ENCODE results near the gene EPN1.

Gene EPN1

GRCh38 chr19:55660404-55660803 lies 14.6 kb upstream of the EPN1 start:
- no peak for DNase-seq (ENCODE audit: low read depth in 2 of 3, low spot score in 2 of 3)

DNA sequence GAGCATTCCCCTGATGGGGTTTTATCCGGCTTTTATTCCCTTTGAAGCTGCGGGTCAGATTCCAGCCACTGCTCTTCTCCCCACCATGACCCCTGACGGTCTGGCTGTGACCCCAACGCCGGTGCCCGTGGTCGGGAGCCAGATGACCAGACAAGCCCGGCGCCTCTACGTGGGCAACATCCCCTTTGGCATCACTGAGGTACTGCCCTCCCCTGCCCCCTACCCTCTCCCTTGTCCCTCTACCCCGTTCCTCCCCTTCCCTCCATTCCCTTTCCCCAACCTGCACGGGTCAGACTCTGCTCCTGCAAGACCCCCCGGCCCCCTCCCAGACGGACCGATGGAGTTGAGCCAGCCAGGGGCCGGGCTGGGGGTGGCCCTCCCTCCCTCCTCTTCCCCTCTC lies 14.0 kb upstream of the EPN1 start:
- DNase-seq (ENCODE audit: low read depth in 2 of 3, low spot score in 2 of 3), result no peak

GRCh38 chr19:55661826-55662225 lies 13.2 kb upstream of the EPN1 start:
- no peak for DNase-seq (ENCODE audit: low read depth in 2 of 3, low spot score in 2 of 3)

DNA sequence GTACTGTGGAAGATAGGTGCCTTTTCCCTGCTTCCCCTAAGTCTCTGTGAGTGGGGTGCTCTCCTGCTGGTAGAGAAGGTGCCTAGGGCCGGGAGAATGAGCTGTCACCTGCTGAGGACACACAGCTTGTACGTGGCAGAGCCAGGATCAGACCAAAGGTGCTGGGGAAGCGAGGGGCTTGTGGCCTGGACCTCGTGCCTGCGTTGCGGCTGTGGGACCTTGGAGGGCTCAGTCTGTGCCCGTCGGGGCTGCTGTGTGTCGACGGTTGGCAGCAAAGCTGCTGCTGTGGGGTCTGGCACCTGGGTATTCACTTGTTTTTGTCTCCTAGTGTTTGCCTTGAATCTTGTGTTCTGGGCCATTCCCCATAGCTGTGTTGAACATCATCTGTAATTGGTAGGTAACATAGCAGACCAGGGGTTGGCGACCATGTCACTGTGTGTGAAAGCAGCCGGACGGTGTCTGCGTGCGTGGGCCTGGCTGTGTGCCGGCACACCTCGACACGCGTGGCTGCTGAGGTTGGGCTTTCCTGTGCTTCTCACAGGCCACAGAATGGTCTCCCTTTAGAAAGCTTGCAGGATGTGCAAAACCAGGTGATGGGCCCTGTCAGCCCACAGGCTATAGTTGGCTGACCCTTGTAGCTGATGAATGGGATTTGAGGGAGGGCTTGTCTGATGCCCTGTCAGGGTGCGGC lies 11.0 kb upstream of the EPN1 start:
- no peak for DNase-seq (ENCODE audit: low read depth in 2 of 3, low spot score in 2 of 3)

DNA sequence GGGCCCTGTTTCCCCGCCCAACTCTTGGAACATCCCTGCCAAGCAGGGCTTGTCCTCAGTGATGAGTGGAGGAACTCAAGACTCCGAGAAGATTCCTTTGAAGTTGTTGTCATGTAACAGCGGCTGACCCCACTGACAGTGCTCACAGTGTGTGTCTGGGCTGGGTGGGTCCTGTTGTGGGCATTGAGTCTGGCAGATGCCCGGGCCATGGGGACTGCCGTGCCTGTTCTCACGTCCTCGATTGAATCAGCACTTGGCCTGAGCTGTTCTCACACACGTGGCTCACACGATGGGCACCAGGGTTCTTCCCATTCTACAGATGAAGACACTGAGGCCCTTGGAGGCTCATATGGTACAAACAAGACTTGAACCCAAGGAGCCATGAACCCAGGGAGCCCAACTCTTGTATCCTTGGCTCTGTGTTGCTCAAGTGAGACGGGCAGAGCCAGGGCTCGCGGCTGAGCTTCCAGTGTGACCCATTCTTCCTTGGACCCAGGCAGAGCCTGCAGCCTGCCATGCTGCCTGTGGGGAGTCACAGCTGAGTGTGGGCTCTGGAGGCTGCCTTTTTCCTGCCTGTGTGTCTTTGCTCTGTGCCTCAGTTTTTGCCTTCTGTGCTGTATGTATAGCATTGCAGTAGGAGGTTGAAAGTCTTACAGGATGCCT lies 8.6 kb upstream of the EPN1 start:
- DNase-seq (ENCODE audit: low read depth in 2 of 3, low spot score in 2 of 3), result no peak

DNA sequence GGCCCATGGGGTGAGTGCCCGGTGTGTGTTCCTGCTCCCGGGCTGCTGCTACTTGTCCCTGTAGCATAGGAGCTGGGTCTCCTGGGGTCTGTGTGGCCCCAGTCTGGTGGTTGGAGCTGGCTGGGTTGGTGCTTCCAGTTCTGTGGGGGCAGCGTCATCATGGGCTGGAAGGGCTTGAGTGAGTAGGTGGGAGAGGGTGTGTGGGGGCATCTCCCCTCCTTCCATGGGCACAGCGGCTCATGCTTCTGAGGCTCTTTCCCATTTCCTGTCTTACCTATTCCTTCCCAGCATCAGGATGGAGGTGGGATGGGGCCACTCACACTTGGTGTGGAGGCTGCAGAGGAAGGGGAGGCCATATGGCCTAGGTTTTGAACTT lies 8.0 kb upstream of the EPN1 start:
- DNase-seq (ENCODE audit: low read depth in 2 of 3, low spot score in 2 of 3), result no peak

GRCh38 chr19:55667511-55667910 lies 7.5 kb upstream of the EPN1 start:
- DNase-seq (ENCODE audit: low read depth in 2 of 3, low spot score in 2 of 3), result no peak

GRCh38 chr19:55667958-55668357 lies 7.1 kb upstream of the EPN1 start:
- DNase-seq (ENCODE audit: low read depth in 2 of 3, low spot score in 2 of 3), result no peak

GRCh38 chr19:55668603-55669348 lies 6.2 kb upstream of the EPN1 start:
- DNase-seq (ENCODE audit: low read depth in 2 of 3, low spot score in 2 of 3), result no peak

DNA sequence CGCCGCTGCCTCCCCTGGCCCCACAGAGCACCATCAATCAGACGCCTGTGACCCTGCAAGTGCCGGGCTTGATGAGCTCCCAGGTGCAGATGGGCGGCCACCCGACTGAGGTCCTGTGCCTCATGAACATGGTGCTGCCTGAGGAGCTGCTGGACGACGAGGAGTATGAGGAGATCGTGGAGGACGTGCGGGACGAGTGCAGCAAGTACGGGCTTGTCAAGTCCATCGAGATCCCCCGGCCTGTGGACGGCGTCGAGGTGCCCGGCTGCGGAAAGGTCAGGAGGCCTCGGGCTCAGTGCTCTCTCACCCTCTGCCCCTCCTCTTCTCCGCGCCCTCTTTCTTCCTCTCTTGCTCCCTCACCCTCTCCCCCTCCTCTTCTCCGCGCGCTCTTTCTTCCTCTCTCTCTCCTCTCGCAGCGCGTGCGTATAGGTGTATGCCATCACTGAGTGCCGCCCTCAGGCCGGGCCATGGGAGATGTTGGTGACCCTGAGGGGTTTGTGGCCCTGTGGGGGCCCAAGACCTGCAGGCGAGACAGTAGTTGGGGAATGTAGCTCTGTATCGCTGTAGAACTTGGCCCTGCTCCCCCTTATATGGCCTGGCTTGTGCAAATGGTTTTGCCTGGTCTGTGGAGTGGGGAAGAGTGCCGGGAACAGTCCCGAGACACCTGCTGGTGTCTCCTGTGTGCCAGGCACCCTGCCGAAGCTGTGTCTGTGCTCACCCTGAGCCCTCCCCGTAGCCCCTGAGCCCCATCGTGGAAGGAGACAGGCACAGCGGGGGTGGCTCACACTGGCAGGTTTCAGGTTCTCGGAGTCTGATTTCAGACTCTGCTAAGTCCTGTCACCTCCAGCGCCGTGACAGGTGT lies 5.4 kb upstream of the EPN1 start:
- DNase-seq (ENCODE audit: low read depth in 2 of 3, low spot score in 2 of 3), result no peak

DNA sequence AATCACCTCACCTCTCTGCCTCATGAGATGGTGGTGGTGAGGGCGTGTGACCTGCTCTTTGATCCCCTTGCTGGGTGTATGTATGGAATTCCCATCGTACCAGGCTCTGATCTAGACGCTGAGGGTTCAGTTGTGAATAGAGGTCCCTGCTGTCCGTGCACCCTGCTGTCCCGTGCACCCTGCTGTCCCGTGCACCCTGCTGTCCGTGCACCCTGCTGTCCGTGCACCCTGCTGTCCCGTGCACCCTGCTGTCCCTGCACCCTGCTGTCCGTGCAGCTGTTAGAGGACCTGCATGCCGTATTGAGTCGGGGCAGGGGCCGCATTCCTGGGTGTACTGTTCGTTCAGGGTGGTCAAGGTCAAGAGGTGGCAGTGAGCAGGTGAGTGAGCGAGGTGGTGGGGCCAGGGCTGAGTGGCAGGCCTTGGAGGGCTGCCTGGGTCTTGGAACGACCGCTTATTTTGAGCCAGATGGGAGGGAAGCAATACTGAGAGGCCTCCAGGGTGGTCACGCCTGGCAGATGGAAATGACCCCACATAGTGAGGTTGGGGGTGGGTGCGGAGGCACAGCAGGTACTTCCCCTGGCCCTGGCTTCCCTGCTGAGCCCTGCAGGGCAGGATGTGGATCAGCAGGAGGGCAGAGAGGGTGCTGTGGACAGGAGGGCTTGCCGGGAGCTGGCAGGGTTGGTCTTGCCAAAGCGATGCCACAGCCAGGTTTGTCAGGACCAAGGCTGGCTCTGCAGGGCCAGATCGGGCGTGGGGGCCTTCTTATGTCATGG lies 4.6 kb upstream of the EPN1 start:
- no peak for DNase-seq (ENCODE audit: low read depth in 2 of 3, low spot score in 2 of 3)

DNA sequence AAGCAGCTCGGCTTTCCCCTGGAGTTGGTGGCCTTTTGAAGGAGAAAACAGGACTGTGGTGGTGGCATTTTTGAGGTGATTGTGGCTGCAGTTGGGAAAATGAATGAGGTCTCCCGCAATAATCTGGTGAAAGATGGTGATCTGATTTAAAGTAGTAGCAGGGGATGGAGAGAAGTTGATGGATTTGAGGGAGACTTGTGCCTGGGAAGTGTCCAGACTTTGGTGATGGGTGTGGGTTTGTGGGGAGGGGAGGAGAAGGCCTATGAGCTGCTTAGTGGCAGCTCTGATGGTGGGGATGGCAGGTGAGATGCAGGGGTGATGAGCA lies 4.0 kb upstream of the EPN1 start:
- no peak for DNase-seq (ENCODE audit: low read depth in 2 of 3, low spot score in 2 of 3)

DNA sequence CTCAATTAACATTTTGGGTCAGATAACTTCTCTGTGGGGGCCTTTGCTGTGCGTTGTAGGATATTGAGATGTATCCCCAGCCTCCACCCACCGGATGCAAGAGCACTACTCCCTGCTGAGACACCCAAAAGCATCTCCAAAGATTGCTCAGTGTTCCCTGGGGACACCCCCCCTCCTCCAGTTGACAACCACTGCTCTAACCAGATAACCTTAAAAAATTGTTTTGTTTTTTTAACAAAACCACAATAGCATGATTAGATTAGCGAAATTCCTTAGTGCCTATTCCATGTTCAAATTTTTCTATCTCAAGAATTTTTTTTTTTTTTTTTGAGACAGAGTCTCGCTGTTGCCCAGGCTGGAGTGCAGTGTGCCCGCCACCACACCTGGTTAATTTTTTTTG lies 2.6 kb upstream of the EPN1 start:
- DNase-seq (ENCODE audit: low read depth in 2 of 3, low spot score in 2 of 3), result no peak

DNA sequence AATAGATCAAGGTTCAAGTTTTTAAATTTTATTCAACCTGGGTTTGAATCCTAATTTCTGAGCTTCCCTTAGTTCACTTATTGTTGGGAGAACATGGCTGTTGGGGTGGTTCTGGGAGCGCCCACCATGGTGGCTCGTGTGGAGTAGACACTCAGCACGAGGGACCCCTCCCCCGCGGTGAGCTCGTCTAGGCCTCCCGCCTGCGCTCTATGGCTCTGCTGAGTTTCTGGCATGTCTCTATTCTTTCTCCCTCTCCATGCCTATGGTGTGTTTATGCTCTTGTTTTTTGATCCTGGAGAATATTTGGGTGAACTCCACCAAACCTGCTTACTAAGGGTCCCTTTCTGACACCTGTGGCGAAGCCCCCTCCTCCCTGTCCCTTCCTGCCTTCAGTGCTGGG lies 1.6 kb upstream of the EPN1 start:
- no peak for DNase-seq (ENCODE audit: low read depth in 2 of 3, low spot score in 2 of 3)

- no peak for DNase-seq (ENCODE audit: low read depth in 2 of 3, low spot score in 2 of 3)
Measured at GRCh38 chr19:55673889-55674288, 1.1 kb upstream of the EPN1 start.

GRCh38 chr19:55674459-55674840 lies 576 bp upstream of the EPN1 start:
- no peak for DNase-seq (ENCODE audit: low read depth in 2 of 3, low spot score in 2 of 3)

GRCh38 chr19:55675661-55676354 lies 782 bp downstream of the EPN1 start:
- DNase-seq (ENCODE audit: low read depth in 2 of 3, low spot score in 2 of 3), result no peak

DNA sequence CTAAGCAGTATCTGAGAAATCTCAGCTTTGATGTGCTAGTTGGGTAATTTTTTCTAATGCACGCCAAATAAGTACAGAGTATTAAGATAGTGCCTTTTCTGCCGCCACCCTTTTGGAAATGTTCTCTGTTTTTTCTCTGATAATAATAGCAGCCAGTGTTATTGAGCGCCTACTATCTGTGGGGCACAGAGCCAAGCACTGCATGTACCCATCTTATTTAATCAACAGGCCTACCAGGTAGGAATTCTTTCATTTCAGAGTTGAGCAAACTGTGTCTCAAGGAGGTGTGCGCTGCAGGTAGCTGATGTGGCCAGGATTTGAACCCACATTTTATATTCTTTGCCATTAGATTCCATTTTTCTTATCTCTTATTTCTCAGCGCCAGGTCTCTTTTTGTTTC lies 1.4 kb downstream of the EPN1 start:
- no peak for DNase-seq (ENCODE audit: low read depth in 2 of 3, low spot score in 2 of 3)

DNA sequence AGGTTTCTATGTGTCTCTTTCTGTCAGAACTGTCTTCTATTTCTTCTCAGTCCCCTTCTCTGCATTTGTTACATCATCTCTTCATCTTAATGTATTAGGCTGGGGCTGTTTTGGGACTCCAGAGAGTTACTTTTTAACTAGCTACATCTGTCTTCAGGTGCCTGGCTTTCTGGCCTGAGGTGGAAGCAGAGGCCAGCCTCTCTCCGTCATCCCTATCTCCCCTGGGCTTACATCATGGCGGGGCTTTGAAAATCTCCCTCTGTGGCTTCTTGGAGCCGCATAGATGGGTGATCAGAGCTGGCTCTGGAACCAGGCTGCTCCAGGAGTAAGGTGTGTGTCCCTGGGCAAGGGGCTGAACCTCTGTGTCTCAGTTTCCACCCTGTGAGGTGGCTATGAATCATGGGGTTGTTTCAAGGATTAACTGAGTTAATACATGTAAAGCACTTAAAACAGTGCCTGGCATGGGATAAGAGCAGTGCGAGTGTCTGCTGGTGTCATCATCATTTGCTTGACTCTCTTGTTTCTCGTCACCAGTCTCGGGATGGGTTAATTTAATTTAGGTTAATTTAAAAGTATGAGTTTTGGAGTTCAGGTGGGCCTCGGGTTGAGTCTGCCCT lies 2.0 kb downstream of the EPN1 start:
- DNase-seq (ENCODE audit: low read depth in 2 of 3, low spot score in 2 of 3), result no peak

DNA sequence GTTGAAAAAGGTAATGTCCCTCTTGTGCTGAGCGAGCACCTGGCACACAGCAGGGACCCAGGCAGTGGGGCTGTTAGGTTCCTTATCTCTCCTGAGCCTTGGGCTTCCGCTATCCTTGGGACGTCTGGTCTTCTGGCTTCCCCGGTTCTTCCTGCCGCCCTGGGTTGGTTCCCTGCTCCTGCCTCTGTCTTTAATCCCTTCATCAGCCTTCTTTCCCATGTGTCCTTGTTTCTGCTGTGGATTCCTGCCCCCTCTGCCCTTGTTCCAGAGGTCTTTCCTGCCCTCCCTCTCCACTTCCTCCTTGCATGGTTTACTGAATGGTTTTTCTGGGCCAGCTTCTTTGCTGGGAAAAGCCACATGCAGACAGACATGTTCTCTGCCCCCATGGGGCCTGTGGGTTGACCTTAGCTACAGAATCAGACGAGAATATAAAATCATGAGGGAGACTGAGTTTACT lies 2.6 kb downstream of the EPN1 start:
- no peak for DNase-seq (ENCODE audit: low read depth in 2 of 3, low spot score in 2 of 3)
